Gastroesophageal sphincter (tissue), 3 donors: Measurements from ENCODE around the gene AMZ1.

ENCODE experiments used
- EP300 ChIP-seq: sonication (generic); formaldehyde crosslinking; IDR thresholded peaks from one replicate; pipeline ENCODE4 v1.6.1; 2017; ENCODE audit warnings: antibody characterized with exemption, mild to moderate bottlenecking
- POLR2A ChIP-seq, 2 donors: fragments of 450-650 bp; IDR thresholded peaks; one replicate each; pipeline ENCODE4 v1.6.1; 2017; ENCODE audit warnings: antibody characterized with exemption in 2 of 2, mild to moderate bottlenecking in 2 of 2, moderate library complexity in 1 of 2
- TF ChIP-seq, protein P1 (sequence below), 4 experiments: fragments of 200-600 bp in 2 of 4; fragments of 450-650 bp in 2 of 4; sonication (generic) in 1 of 4; IDR thresholded peaks; one replicate each; pipeline ENCODE4 v1.5.1; 2017 to 2019; ENCODE audit warnings: antibody characterized with exemption in 4 of 4, mild to moderate bottlenecking in 2 of 4, moderate library complexity in 2 of 4

DNA sequence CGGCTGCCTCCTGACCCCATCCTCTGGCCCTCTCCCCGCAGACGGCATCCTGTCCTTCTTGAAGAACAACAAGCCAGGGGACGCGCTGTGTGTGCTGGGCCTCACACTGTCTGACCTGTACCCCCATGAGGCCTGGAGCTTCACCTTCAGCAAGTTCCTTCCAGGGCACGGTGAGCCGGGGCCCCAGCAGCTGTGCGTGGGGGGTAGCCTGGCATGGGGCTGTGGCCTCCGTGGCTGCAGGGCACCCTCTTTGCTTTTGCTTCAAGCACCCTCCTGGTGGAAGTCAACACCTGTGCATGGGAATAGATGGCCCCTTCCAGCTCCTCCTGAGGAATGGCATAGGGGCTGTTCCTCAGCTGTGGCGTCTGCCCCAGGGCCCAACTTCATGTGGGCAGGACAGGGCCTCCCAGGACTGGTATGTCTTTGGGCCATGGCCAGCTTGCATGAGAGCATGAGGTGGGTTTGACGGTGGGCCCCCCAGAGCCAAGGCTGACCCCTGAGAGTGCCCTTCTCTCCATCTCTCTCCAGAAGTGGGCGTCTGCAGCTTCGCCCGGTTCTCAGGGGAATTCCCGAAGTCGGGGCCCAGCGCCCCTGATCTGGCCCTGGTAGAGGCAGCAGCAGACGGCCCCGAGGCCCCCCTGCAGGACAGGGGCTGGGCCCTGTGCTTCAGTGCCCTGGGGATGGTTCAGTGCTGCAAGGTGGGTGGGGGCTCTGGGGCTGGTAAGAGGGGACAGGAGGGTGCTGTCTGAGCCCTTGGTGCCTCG, 20.7 kb downstream of the AMZ1 start:
- TF ChIP-seq, protein P1, sequence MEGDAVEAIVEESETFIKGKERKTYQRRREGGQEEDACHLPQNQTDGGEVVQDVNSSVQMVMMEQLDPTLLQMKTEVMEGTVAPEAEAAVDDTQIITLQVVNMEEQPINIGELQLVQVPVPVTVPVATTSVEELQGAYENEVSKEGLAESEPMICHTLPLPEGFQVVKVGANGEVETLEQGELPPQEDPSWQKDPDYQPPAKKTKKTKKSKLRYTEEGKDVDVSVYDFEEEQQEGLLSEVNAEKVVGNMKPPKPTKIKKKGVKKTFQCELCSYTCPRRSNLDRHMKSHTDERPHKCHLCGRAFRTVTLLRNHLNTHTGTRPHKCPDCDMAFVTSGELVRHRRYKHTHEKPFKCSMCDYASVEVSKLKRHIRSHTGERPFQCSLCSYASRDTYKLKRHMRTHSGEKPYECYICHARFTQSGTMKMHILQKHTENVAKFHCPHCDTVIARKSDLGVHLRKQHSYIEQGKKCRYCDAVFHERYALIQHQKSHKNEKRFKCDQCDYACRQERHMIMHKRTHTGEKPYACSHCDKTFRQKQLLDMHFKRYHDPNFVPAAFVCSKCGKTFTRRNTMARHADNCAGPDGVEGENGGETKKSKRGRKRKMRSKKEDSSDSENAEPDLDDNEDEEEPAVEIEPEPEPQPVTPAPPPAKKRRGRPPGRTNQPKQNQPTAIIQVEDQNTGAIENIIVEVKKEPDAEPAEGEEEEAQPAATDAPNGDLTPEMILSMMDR (IDR thresholded peaks at IDR 0.05), result no peak
- TF ChIP-seq POLR2A (IDR thresholded peaks at IDR 0.05), result no peak
- TF ChIP-seq EP300, result no peak
